HG02885 (cell line): ENCODE data around the gene SFXN5.
A peak's percentile ranks its signal among the peaks of the same experiment; 100 is the strongest.
"Not testable (repeated sequence)": the region's sequence is repeated elsewhere in the genome, so short reads cannot be mapped to it uniquely, and the experiment has no call there.

ENCODE experiments used
- ATAC-seq: cut with Tn5 transposase; IDR thresholded peaks from one replicate; pipeline ENCODE4 v1.9.1; 2021; ENCODE audit warnings: mild to moderate bottlenecking; ENCODE audit not compliant: unreplicated experiment, poor library complexity

Gene SFXN5

GRCh38 chr2:73103018-73103542 is 31.6 kb upstream of the SFXN5 start:
- ATAC-seq: no peak

- no peak for ATAC-seq
Measured at GRCh38 chr2:73101626-73102256, 30.2 kb upstream of the SFXN5 start.

GRCh38 chr2:73100956-73101355 is 29.4 kb upstream of the SFXN5 start:
- no peak for ATAC-seq

- no peak for ATAC-seq
Measured at GRCh38 chr2:73099486-73099885, 28.0 kb upstream of the SFXN5 start.

- no peak for ATAC-seq
Measured at GRCh38 chr2:73095910-73096309, 24.4 kb upstream of the SFXN5 start.

GRCh38 chr2:73093601-73094218 is 22.2 kb upstream of the SFXN5 start:
- ATAC-seq: not testable (repeated sequence)

- no peak for ATAC-seq
Measured at GRCh38 chr2:73092146-73092783, 20.8 kb upstream of the SFXN5 start.

- ATAC-seq: no peak
Measured at GRCh38 chr2:73091696-73092095, 20.2 kb upstream of the SFXN5 start.

- no peak for ATAC-seq
Measured at GRCh38 chr2:73091164-73091563, 19.7 kb upstream of the SFXN5 start.

GRCh38 chr2:73089270-73090030 is 17.9 kb upstream of the SFXN5 start:
- no peak for ATAC-seq

GRCh38 chr2:73088703-73089102 is 17.2 kb upstream of the SFXN5 start:
- ATAC-seq: no peak

- no peak for ATAC-seq
Measured at GRCh38 chr2:73088211-73088610, 16.7 kb upstream of the SFXN5 start.

- no peak for ATAC-seq
Measured at GRCh38 chr2:73087311-73087710, 15.8 kb upstream of the SFXN5 start.

- peak; percentile 95 for ATAC-seq
Measured at GRCh38 chr2:73085691-73086090, 14.2 kb upstream of the SFXN5 start.

GRCh38 chr2:73084971-73085370 is 13.5 kb upstream of the SFXN5 start:
- ATAC-seq: no peak

GRCh38 chr2:73083886-73084800 is 12.6 kb upstream of the SFXN5 start:
- no peak for ATAC-seq

- ATAC-seq: no peak
Measured at GRCh38 chr2:73082523-73083410, 11.3 kb upstream of the SFXN5 start.

GRCh38 chr2:73081181-73081671 is 9.7 kb upstream of the SFXN5 start:
- ATAC-seq: no peak
